Fibroblast of pulmonary artery (primary cell): ENCODE measurements around the gene NOCT.
A peak's percentile ranks its signal among the peaks of the same experiment; 100 is the strongest.

Source experiments
- DNase-seq: peaks from one replicate; pipeline ENCODE4 v3.0.0-alpha.2; 2010; ENCODE audit warnings: low read depth
- H3K4me3 ChIP-seq: replicated peaks from 2 replicates; pipeline ENCODE4 v1.5.1; 2011; ENCODE audit warnings: low read depth, mild to moderate bottlenecking, control low read depth, low read length, moderate library complexity
- TF ChIP-seq, protein P1 (sequence below): IDR thresholded peaks from 2 replicates; pipeline ENCODE4 v1.5.1; 2011; ENCODE audit warnings: mild to moderate bottlenecking, control low read depth, low read length, inconsistent platforms; ENCODE audit errors: missing control alignments

The NOCT gene

DNA sequence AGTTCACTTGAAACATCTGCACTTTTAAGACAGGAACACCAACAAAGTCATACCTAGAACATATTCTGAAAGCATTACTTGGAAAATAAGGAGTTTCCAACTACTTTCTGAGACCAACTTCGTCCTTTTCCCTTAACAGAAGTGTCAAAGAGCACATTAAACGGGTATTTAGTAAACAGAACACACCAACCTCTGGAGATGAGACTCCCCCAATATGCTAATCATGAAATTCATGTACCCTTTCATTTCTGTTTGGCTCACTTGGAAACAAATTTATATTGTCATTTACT lies 69.2 kb downstream of the NOCT start:
- peak overlapping the region; percentile 85 for H3K4me3 ChIP-seq
- DNase-seq: peak; percentile 16
- TF ChIP-seq, protein P1, sequence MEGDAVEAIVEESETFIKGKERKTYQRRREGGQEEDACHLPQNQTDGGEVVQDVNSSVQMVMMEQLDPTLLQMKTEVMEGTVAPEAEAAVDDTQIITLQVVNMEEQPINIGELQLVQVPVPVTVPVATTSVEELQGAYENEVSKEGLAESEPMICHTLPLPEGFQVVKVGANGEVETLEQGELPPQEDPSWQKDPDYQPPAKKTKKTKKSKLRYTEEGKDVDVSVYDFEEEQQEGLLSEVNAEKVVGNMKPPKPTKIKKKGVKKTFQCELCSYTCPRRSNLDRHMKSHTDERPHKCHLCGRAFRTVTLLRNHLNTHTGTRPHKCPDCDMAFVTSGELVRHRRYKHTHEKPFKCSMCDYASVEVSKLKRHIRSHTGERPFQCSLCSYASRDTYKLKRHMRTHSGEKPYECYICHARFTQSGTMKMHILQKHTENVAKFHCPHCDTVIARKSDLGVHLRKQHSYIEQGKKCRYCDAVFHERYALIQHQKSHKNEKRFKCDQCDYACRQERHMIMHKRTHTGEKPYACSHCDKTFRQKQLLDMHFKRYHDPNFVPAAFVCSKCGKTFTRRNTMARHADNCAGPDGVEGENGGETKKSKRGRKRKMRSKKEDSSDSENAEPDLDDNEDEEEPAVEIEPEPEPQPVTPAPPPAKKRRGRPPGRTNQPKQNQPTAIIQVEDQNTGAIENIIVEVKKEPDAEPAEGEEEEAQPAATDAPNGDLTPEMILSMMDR: no peak

DNA sequence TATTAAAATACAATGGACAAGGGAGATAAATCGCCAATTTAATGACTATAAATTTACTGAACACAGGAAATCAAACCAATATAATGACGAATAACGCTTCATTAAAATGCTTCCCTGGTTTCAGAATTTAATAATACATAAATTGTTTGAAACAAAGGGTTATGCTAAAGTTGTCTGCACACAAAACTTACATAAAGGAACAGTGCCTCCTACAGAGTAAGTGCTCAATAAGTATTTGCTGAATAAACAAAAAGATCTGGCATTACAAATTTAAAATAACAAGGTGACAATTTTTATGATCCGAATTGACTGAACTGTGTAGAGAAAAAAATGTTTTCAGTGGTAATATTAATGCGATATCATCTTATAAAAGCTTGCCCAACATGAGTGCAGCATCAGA lies 69.6 kb downstream of the NOCT start:
- DNase-seq: peak; percentile 42
- H3K4me3 ChIP-seq: peak overlapping the region; percentile 85
- TF ChIP-seq, protein P1: peak; percentile 40

DNA sequence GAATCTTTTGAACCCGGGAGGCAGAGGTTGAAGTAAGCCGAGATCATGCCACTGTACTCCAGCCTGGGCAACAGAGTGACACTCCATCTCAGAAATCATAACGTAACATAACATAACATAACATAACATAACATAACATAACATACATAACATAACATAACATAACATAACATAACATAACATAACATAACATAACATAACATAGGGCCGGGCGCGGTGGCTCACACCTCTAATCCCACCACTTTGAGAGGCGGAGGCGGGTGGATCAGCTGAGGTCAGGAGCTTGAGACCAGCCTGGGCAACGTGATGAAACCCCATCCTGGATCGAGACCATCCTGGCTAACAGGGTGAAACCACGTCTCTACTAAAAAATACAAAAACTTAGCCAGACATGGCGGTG lies 76.7 kb downstream of the NOCT start:
- DNase-seq: no peak
- TF ChIP-seq, protein P1: no peak
- H3K4me3 ChIP-seq: no peak overlapping the region
